ENCODE results near the gene MAJIN. TPM values are rescaled to one million over a fixed set of nuclear protein-coding genes. Genes with fewer than 3 reads are reported as not detected.
A peak's percentile ranks its signal among the peaks of the same experiment; 100 is the strongest.

Gene MAJIN
- total and polyA plus RNA-seq, 9 of the 15 experiments (the other 6 are each of a cell fraction or from before 2014, with no cell fraction given): 0.17 to 0.83 (median 0.24) TPM; not detected in 2

GRCh38 chr11:64998690-64999431, 27.0 kb upstream of the MAJIN start:
- BruUV-seq (replicated peaks): no TSS peak
- 31% methylated on average over 9 of the region's 9 CpGs for WGBS (ENCODE audit: insufficient coverage, low coverage, missing lambda C conversion rate)
- in situ Hi-C loops (cut with MboI): loop anchor here (5.0 kb wide), 1 partner anchor 152 kb away; no protein-coding TSS in a partner anchor
- TF ChIP-seq CTBP1 (IDR thresholded peaks at IDR 0.05; ENCODE audit: borderline replicate concordance) (0 out of 2 replicates have a peak, but pooled peaks have one; percentile 29), CC2D1A (IDR thresholded peaks at IDR 0.05) (no peak), ELF1 (tag; IDR thresholded peaks at IDR 0.05) (0 out of 2 replicates have a peak, but pooled peaks have one; percentile 48), POLR2G (IDR thresholded peaks at IDR 0.05; ENCODE audit: low read depth, low read length) (0 out of 2 replicates have a peak, but pooled peaks have one; percentile 15), ZNF174 (CRISPR knock-in tag; IDR thresholded peaks at IDR 0.05) (no peak), E2F6 (IDR thresholded peaks at IDR 0.05; ENCODE audit: borderline replicate concordance in 1 of 2, extremely low read depth in 1 of 2, insufficient read depth in 1 of 2, insufficient read length in 1 of 2, low read depth in 1 of 2, low read length in 1 of 2, poor library complexity in 1 of 2, severe bottlenecking in 1 of 2) (peak in 1 of 2 experiments; percentile 11), ZNF77 (CRISPR knock-in tag; IDR thresholded peaks at IDR 0.05) (no peak), CXXC5 (CRISPR knock-in tag; IDR thresholded peaks at IDR 0.05) (peak; percentile 57), DIDO1 (tag; IDR thresholded peaks at IDR 0.05; ENCODE audit: low read depth) (no peak), NR1H2 (CRISPR knock-in tag; IDR thresholded peaks at IDR 0.05) (no peak), SPI1 (IDR thresholded peaks at IDR 0.05; ENCODE audit: borderline replicate concordance, low read depth, low read length) (peak; percentile 37; the same call in 1 of the 2 replicates), DDX20 (tag; IDR thresholded peaks at IDR 0.05; ENCODE audit: low read depth) (no peak), ZNF165 (CRISPR knock-in tag; IDR thresholded peaks at IDR 0.05; ENCODE audit: borderline replicate concordance) (no peak), ZNF143 (CRISPR knock-in tag; IDR thresholded peaks at IDR 0.05) (no peak)

More at GRCh38 chr11:64998690-64999431, 27.0 kb upstream of the MAJIN start:
- intact Hi-C loops (cut with micrococcal nuclease): no loop called here
- Histone ChIP-seq H3K27me3 (ENCODE audit: control insufficient read depth in 2 of 2, insufficient read depth in 2 of 2, low read length in 2 of 2) (no peaks in the 10 kb centered on the region), H4K20me1 (replicated peaks; ENCODE audit: control insufficient read depth, insufficient read depth, low read length) (no peaks in the 10 kb centered on the region), H3K4me3 (0 out of 2 replicates have a peak overlapping the region, but pooled peaks have one; percentile 5), H3K4me2 (ENCODE audit: insufficient read depth, low read length) (peak overlapping the region; percentile 68), H3K9me3 (replicated peaks; ENCODE audit: control insufficient read depth, insufficient read depth, low read depth, low read length) (no peaks in the 10 kb centered on the region), H2AFZ (ENCODE audit: low read depth, low read length) (peak overlapping the region; percentile 81), H3K27ac (ENCODE audit: extremely low read depth, low read depth, low read length) (peak overlapping the region; percentile 55), H3K9me1 (ENCODE audit: control insufficient read depth, insufficient read depth, low read length) (no peaks in the 10 kb centered on the region), H3K4me1 (replicated peaks in 1 of 2; ENCODE audit: control insufficient read depth in 2 of 2, insufficient read depth in 2 of 2, low read length in 2 of 2) (peaks cover 23% of the 10 kb centered on the region in 2 experiments; a peak in 4 of 5 replicates), H3K79me2 (ENCODE audit: control insufficient read depth, insufficient read depth, low read length) (no peaks in the 10 kb centered on the region), H3K36me3 (ENCODE audit: control insufficient read depth, insufficient read depth, low read length) (no peaks in the 10 kb centered on the region), H3K9ac (ENCODE audit: insufficient read depth in 1 of 2, low read depth in 2 of 2, low read length in 2 of 2) (peak overlapping the region; percentile 42 to 84)
- DNase-seq (ENCODE audit: extremely low read depth in 1 of 4, low spot score in 3 of 4) (peak in 2 of 4 experiments; percentile 59 to 72), FAIRE-seq (peak; percentile 81), ATAC-seq (no peak)
- CTCF ChIA-PET (ENCODE audit: low intra/inter-chr PET ratio): no interaction called here
- POLR2A ChIA-PET: interaction anchor here (0.7 to 1.4 kb wide), 5 partner anchors 10 to 424 kb away, joined by 3 to 6 read pairs (median 4); partner anchors contain the start of genes ARL2 and NEAT1

Measured in K562 (cell line).